Cerebellar nuclear complex (tissue), 1 donor: ENCODE measurements around the gene TCF3.
"Not testable (repeated sequence)": the region's sequence is repeated elsewhere in the genome, so short reads cannot be mapped to it uniquely, and the experiment has no call there.

Experiments
- DNase-seq, 2 experiments: peaks; one replicate each; lab custom pipeline; 2025; lab: John Stamatoyannopoulos, UW

Gene TCF3

DNA sequence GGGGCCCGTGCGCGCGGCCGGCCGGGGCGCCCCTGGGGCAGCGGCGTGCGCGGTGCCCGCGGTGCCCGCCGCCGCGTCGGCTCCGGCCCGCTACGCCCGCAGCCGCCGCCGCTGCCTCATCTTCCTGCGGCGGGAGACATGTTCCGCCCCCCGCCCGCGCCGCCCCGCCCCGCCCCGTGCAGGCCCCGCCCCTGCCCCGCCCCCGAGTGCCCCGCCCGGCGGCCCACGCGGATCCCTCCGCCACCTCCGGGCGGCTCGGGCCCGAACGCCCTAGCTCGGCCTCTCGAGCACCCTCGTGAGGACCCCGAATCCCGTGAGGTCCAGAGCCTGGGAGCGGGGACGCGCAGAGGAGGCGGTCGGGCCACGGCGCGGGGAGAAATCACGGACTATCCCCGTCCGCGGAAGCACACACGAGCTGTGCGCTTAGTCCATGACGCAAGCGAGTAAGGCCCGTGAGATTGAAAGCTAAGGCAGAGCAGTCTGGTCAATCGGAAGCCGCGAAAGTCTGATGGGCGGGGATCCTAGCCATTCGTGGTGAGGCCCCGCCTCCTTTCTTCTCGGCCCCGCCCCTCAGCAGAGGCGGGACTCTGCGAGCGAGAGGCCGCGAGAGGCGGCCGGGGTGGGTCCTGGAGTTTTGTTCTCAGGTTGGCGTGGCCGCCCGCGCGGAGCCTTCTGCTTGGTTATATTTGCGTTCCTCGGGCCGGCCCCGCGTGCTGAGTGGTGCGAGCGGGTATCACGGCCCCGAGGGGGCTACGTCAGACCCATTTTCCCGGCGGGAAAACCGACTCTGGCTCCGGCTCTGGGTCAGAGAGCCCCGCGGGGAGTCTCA, at the start of gene TCF3:
TSS of gene TCF3 (minus strand) at position 145 of the 829 bp plus-strand sequence. CDS start 2,367 bp downstream, outside the sequence.
- peak; percentile 95 to 96 for DNase-seq

DNA sequence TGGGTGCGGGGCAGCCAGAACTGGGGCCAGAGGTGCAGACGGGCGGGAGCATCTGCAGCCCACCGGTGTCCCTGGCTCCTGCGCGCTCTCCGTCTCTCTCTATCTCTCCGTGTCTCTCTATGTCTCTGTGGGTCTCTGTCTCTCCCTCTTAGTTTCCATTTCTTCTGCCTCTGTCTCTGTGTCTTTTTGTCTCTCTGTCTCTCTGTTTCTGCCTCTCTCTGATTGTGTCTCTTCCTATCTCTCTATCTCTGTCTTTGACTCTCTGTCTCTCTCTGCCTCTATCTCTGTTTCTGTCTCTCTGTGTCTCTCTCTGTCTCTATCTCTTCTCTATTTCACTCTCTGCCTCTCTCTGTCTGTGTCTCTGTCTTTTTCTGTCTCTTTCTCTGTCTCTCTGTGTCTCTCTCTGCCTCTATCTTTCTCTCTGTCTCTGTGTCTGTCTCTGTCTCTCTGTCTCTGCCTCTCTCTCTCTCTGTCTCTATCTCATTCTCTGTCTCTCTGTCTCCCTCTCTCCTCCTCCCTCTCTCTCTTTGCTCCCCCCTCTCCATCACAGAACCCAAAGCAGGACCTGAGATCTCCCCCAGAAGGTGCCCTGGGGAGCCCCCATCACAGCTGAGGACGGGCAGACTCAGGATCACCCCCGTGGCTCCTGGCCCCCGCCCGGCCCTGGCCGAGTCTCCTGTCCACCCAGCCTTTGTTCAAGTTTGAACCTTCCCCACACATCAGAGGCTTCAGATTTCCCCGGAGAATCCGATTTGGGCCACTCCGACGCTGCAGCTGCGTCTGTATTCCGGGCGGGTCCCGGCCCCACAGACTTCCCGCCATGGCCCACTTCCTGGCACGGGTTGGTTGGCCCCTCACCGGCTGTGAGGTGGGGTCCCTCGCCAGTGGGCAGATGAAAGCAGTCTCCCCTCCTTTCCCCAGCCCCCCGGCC, 48.6 kb upstream of the TCF3 start:
- DNase-seq, result no peak

DNA sequence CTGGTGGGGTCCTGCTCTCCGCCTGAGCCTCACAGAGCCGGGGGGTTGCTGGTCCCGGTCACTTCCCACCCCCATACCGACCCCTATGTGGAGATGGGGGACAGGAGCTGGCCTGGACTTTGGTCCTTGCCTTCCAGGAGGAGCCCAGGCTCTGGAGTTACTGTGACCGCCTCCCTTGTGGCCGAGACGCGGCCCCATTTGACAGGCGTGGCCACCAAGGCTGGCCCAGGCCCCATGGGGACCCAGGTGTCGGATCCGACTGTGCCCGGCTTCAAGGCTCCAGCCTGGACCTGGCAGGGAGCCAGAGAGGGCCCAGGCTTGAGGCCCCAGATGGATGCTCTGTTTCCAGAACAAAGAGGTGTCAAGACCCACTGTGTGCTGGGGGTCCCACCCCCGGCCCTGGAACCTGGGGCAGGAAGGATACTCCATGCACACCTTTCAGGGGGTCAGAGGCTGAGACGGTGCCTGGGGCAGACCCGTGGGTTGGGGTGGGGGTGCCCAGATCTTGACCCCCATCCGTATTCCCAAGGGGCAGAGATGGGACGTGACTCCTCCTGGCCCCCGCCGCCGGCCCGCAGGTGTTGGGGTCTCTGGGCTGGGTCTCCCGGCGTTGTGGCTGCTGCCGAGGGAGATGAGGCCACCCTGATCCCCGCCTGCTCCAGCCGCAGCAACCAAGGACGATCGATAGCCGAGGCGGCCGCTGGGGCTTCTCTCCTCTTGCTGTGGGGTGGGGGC, 47.8 kb upstream of the TCF3 start:
- DNase-seq, result no peak

DNA sequence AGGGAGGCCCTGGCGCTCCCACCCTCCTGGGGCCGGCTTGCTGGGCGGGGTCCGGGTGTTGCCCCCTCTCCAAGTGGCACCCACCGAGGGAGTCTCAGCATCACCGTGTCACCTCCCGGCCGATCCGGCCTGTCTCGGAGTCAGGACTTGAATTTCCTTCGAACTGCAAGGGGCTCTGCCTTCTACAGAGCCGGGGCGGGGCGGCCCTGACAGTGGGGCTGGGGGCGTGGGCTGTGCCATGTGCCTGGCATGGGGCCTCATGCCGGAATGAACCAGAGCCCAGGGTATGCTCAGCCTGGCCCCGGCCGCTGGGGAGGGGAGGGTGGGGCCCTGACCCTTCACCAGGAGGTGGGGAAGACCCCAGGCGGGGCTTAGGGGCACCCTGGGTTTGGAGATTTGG, 47.0 kb upstream of the TCF3 start:
- no peak for DNase-seq

DNA sequence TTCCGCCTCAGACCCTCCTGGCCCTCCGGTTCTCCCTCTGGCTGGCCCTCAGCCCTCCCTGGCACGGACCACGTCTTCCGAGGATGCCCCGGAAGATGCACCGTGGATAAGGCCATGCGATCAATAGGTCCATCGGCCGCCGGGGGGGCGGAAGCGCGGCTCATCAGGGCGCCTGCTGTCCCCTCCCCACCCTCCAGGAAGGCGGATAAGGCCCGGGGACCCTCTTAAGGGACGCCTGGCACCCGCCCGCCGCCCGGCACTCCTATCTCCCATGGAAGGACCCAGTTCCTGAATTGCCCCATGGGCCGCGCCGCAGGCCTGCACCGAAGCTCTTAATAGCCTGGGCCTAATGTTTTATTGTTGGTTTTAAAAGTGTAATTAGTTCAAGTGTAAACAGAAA, 46.2 kb upstream of the TCF3 start:
- no peak for DNase-seq

DNA sequence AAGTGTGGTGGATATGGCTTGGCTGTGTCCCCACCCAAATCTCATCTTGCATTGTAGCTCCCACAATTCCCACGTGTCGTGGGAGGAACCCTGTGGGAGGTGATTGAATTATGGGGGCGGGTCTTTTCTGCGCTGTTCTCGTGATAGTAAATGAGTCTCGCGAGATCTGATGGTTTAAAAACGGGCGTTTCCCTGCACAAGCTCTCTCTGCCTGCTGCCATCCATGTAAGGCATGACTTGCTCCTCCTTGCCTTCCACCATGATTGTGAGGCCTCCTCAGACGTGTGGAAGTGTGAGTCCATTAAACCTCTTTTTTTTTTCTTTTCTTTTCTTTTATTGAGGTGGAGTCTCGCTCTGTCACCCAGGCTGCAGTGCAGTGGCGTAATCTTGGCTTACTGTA, 43.1 kb upstream of the TCF3 start:
- DNase-seq, result not testable (repeated sequence)

DNA sequence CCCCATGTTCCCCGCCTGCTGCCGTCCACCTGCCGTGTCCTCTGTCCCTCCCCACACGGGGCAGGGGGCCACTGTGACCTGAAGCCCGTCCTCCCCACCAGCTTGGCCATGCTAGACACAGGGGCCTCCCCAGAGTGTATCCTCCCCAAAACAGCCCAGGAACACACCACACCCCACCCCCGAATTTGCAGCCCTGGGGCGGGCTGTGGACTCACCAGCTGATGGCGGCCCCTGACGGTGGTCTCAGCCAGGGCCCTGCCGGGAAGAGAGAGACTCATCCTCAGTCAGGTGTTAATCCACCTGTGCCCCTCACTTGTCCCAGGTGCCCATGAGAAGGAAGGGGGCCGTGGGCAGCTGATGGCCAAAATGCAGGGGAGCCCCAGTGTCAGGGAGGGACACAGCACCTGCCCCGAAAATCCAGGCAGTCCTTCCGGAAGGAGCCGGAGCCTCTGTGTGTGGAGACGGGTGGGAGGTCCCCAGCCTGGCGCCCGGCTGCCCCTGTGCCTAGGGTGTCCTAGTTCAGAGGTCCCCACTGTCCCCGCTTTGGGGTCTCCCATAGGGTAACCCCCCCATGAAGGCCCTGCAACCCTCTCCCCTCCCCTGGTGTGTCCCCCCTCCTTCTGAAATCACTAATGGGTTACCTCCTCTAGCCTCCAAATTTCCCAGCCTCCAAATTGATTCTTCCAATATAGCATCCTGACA, 39.3 kb upstream of the TCF3 start:
- DNase-seq, result no peak

DNA sequence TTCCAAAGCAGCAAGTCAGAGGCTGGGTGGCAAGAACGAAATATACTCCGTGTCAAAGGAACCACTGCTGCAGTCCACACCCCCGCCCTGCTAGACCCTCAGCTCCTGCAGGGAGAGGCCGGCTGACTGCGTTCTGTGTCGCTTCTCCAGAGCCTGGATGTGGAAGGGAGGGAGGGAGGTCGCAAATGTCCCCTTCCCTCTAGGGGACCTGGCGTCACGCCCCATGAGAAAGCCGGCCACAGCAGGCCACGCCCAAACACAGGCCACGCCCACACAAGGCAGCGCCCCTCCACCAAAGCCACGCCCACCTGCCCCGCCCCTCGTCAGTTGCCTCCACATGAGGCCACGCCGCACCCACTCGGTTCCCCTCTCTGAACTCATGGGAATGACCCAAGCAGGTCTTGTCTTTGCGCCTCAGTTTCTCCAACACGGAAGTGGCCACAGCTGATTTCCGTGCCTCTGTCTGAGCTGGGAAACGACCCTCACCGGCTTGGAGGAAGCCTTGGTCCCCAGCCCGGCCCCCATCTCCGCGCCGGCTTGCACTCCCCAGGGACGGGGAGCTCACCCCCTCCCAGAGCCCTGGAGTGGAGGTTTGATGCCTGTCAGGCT, 38.4 kb upstream of the TCF3 start:
- DNase-seq, result no peak

DNA sequence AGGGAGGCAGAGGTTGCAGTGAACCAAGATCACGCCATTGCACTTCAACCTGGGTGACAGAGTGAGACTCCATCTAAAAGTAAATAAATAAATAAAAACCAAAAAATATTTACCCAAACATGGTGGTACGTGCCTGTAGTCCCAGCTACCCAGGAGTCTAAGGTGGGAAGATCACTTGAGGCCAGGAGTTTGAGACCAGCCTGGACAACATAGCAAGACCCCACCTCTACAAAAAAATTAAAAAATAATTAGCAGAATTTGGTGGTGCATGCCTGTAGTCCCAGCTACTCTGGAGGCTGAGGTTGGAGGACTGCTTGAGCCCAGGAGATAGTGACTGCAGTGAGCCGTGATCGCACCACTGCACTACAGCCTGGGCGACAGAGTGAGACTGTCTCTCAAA, 33.4 kb upstream of the TCF3 start:
- not testable (repeated sequence) for DNase-seq

DNA sequence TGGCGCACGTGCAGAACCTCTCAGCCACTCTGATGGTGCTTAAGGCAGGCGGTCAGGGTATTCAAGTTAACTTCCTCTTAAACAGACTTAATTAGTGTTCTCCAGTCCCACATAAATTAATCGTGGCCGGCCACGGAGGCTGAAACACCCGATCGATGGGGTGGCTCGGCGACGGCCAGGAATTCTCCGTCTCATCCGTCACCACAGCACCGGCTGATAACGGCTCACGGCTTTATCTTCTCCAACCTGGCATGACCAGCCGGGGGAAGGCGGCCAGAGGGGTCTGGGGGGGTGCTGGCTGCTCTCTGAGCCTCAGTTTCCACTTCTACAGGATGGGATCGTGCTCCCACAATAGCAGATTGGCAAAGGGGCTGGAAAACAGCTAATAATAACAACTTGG, 32.6 kb upstream of the TCF3 start:
- DNase-seq, result no peak

DNA sequence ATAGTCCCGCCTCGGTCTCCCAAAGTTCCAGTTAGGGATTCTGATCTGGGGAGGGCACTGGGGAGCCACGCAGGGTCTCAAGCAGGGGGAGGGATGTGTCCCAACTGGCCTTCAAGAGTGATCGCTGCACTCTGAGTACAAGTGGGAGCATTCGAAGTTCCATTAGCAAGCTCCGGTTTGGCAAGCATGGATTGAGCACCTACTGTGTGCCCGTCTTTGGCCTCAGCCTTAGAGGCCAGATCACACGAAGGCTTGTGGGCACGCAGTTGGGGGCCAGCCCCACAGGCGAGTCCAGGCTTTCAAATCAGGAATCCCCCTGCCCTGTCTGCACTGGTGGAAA, 32.1 kb upstream of the TCF3 start:
- DNase-seq, result no peak

DNA sequence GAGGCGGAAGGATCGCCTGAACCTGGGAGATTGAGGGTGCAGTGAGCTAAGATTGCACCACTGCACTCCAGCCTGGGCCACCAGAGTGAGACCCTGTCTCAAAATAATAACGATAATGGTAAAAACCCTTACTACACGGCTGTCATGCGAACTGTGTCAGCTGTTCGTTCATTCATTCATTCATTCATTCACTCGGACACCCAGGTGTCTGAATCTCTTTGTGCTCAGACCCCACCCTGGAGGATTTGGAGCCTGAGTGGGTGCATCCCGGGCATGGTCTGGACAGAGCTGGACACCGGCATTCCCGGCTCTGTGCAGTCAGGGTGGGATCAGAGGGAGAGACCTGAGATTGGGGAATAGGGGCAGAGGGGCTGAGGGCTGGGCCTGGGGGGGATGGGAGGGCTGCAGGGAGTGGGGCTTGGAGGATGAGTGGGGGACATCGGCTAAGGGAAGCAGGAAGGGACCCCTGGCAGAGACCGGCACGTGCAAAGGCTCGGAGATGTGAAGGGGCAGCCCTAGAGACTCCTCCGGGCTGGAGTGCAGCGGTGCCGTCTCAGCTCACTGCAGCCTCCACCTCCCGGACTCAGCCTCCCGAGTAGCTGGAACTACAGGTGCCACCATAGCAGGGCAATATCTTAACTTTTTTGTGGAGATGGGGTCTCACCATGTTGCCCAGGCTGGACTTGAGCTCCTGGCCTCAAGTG, 31.6 kb upstream of the TCF3 start:
- no peak for DNase-seq

DNA sequence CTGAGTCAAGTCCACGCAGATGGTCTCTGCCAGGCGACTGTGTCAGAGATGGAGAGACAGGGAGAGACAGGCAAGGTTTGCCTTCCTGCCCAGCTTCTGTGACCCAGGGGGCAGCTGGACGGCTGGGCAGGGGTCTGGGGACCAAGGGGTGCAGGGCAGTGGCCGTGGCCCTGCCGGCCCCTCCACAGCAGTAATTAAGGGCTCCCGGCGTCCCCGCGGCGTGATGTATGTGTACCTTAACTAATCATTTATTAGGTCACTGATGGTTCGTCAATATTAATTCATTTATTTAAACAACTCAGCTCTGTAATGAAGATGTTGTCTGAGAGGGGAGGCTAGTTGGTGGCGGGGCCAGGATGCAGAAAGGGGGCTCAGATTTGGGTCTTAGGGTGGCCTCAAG, 28.6 kb upstream of the TCF3 start:
- no peak for DNase-seq

DNA sequence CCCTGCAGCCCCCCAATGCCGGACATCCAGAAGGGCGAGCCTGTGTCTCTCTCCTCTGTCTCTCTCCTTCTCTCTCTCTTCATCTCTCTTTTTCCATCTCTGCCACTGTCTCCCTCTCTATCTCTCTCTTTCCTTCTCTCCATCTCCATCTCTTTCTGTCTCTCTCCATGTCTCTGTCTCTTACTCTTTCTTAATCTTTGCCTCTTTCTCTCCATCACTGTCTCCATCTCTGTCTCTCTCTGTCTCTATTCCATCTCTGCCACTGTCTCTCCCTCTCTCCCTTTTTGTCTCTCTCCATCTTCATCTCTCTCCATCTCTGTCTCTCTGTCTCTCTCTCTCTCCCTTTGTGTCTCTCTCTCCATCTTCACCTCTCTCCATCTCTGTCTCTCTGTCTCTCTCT, 25.7 kb upstream of the TCF3 start:
- no peak for DNase-seq

DNA sequence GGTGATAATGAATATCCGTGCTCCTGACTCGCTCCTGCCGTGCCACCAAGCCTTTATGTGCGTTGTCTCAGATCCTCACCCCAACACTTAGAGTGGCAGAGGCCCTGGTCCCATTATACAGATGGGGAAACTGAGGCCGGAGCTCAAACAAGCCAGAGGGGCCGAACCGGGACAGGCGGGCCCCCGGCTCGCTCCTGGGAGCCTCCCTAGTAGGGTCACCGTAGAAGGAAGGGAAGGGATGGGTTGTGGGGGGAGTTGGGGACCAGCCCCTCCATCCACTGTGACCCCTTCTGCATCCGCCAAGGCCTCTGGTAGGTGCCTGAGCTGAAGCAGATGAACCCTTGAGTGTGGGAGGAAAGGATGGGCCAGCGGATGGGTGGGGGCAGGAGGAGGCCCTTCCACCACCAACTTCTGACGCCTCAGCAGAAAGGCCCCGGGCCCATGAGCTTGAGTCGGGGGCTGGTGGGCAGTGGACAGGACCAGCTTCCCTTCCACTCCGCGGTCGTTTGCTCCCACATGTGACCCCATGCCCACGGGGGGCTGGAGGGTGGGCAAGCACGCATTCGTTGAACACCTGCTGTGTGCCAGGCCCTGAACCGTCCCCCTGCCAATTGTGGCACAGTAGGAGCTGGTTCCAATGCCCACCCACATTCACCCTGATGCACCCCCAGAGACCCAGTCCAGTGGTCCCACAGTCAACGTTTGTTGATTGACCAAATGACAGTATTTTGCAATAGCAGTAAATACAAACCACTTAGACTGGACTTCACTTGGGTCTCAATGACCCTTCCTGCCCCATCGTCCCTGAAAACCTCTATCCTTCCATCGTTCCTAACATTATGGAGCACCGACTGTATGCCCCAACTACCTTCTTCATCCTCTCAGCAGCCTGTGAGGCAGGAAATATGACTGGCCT, 24.2 kb upstream of the TCF3 start:
- no peak for DNase-seq

DNA sequence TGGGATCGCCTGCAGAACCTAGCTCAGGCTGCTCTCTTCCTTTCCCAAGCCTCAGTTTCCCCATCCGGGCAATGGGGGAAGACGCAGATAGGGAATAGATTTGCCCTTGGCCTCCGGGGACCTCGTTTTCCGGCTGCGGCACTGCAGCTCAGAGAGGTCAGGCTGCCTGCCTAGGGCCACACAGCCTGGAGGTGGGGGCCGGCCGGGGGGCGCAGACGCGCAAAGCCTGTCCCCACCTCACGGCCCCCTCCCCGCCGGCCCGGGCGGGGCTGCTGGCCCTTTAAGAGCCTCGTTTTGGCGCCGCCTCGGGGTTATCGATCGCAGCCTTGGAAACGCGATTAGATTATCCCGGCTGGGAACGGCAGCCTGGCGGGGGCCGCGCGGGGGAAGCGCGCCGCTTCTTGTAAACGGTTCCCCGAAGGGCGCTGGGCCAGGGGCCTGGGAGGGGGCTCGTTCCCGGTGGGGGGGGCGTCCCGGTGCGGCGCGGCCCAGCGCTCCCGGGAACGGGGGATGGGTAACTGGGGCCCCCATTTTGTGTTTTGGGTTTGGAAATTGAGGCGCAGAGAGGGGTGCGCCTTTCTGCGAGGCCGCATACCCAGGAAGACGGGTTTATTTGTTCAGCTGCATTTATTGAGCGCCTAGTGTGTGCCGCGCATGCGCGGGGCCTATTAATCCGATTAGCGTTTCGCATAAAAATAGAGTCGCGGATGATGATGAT, 23.4 kb upstream of the TCF3 start:
- no peak for DNase-seq

DNA sequence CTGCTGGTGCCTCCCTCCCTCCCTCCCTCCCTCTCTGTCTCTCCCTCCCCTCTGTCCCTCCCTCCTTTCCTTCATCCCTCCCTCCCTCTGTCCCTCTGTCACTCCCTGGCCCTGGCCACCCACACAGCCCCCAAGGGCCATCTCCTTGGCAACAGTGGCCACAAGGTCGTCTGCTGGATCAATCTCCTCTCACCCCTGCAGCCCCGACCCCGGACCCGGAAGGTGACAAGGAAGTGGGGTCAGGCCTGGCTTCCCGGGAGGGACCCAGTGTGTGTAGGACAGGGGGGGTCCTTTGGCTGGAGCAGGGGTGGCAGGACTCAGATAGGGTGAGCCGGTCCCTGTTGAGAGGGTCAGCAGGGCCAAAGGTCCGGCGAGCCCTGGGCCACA, 21.9 kb upstream of the TCF3 start:
- DNase-seq, result no peak

DNA sequence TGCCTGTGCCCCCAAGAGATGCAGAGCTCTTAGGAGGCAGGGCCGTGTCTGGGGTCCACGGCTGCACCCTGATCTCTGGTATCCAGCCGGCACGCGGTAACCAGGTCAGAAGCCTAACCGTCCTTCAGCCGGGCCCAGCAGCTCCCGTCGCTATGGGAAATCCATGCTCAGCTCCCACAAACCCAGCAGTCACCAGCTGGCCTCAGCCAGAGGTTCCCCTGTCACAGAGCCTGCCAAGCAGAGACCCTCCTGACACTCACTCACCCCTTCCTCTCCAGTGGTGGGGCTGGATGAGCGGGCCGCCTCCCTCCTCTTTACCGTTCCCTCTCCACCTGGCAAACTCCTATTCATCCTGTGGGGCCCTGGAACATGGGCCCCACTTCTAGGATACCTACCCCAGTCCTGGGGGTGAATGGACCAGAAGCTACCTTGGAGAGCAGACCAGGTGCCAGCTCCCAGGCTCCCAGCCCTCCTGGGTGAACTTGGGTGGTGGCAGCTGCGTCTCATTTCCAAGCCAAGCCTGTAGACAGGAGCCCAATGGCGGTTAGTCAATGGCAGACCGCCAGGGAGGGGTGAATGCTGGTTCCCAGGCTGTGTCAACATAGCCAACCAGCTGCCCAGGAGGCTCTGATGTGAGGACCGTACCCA, 21.4 kb upstream of the TCF3 start:
- DNase-seq, result no peak
